ENCODE measurements around the gene EVI5L. TPM values are rescaled to one million over a fixed set of nuclear protein-coding genes. Genes with fewer than 3 reads are reported as not detected.
A peak's percentile ranks its signal among the peaks of the same experiment; 100 is the strongest.

Gene EVI5L
- total and polyA plus RNA-seq, 2 of the 8 experiments (the other 6 are each of a cell fraction or from before 2014, with no cell fraction given): 7.2 to 11.0 TPM

GRCh38 chr19:7908742-7909461, 78.9 kb downstream of the EVI5L start (continued):
- TF ChIP-seq, protein P1, sequence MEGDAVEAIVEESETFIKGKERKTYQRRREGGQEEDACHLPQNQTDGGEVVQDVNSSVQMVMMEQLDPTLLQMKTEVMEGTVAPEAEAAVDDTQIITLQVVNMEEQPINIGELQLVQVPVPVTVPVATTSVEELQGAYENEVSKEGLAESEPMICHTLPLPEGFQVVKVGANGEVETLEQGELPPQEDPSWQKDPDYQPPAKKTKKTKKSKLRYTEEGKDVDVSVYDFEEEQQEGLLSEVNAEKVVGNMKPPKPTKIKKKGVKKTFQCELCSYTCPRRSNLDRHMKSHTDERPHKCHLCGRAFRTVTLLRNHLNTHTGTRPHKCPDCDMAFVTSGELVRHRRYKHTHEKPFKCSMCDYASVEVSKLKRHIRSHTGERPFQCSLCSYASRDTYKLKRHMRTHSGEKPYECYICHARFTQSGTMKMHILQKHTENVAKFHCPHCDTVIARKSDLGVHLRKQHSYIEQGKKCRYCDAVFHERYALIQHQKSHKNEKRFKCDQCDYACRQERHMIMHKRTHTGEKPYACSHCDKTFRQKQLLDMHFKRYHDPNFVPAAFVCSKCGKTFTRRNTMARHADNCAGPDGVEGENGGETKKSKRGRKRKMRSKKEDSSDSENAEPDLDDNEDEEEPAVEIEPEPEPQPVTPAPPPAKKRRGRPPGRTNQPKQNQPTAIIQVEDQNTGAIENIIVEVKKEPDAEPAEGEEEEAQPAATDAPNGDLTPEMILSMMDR (IDR thresholded peaks at IDR 0.05; ENCODE audit: control extremely low read depth in 1 of 3, insufficient read depth in 1 of 3, low read depth in 1 of 3, low read length in 3 of 3): peak; percentile 30 to 44 (median 32)
- TF ChIP-seq, protein P2, sequence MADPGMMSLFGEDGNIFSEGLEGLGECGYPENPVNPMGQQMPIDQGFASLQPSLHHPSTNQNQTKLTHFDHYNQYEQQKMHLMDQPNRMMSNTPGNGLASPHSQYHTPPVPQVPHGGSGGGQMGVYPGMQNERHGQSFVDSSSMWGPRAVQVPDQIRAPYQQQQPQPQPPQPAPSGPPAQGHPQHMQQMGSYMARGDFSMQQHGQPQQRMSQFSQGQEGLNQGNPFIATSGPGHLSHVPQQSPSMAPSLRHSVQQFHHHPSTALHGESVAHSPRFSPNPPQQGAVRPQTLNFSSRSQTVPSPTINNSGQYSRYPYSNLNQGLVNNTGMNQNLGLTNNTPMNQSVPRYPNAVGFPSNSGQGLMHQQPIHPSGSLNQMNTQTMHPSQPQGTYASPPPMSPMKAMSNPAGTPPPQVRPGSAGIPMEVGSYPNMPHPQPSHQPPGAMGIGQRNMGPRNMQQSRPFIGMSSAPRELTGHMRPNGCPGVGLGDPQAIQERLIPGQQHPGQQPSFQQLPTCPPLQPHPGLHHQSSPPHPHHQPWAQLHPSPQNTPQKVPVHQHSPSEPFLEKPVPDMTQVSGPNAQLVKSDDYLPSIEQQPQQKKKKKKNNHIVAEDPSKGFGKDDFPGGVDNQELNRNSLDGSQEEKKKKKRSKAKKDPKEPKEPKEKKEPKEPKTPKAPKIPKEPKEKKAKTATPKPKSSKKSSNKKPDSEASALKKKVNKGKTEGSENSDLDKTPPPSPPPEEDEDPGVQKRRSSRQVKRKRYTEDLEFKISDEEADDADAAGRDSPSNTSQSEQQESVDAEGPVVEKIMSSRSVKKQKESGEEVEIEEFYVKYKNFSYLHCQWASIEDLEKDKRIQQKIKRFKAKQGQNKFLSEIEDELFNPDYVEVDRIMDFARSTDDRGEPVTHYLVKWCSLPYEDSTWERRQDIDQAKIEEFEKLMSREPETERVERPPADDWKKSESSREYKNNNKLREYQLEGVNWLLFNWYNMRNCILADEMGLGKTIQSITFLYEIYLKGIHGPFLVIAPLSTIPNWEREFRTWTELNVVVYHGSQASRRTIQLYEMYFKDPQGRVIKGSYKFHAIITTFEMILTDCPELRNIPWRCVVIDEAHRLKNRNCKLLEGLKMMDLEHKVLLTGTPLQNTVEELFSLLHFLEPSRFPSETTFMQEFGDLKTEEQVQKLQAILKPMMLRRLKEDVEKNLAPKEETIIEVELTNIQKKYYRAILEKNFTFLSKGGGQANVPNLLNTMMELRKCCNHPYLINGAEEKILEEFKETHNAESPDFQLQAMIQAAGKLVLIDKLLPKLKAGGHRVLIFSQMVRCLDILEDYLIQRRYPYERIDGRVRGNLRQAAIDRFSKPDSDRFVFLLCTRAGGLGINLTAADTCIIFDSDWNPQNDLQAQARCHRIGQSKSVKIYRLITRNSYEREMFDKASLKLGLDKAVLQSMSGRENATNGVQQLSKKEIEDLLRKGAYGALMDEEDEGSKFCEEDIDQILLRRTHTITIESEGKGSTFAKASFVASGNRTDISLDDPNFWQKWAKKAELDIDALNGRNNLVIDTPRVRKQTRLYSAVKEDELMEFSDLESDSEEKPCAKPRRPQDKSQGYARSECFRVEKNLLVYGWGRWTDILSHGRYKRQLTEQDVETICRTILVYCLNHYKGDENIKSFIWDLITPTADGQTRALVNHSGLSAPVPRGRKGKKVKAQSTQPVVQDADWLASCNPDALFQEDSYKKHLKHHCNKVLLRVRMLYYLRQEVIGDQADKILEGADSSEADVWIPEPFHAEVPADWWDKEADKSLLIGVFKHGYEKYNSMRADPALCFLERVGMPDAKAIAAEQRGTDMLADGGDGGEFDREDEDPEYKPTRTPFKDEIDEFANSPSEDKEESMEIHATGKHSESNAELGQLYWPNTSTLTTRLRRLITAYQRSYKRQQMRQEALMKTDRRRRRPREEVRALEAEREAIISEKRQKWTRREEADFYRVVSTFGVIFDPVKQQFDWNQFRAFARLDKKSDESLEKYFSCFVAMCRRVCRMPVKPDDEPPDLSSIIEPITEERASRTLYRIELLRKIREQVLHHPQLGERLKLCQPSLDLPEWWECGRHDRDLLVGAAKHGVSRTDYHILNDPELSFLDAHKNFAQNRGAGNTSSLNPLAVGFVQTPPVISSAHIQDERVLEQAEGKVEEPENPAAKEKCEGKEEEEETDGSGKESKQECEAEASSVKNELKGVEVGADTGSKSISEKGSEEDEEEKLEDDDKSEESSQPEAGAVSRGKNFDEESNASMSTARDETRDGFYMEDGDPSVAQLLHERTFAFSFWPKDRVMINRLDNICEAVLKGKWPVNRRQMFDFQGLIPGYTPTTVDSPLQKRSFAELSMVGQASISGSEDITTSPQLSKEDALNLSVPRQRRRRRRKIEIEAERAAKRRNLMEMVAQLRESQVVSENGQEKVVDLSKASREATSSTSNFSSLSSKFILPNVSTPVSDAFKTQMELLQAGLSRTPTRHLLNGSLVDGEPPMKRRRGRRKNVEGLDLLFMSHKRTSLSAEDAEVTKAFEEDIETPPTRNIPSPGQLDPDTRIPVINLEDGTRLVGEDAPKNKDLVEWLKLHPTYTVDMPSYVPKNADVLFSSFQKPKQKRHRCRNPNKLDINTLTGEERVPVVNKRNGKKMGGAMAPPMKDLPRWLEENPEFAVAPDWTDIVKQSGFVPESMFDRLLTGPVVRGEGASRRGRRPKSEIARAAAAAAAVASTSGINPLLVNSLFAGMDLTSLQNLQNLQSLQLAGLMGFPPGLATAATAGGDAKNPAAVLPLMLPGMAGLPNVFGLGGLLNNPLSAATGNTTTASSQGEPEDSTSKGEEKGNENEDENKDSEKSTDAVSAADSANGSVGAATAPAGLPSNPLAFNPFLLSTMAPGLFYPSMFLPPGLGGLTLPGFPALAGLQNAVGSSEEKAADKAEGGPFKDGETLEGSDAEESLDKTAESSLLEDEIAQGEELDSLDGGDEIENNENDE (IDR thresholded peaks at IDR 0.05; ENCODE audit: insufficient replicate concordance, low read length): no peak
- TF ChIP-seq ASH2L (IDR thresholded peaks at IDR 0.05; ENCODE audit: low read length) (no peak), CBX5 (IDR thresholded peaks at IDR 0.05; ENCODE audit: low read depth, low read length) (no peak), CBX8 (IDR thresholded peaks at IDR 0.05; ENCODE audit: borderline replicate concordance, low read depth, low read length) (no peak), GTF2F1 (IDR thresholded peaks at IDR 0.05; ENCODE audit: borderline replicate concordance, low read depth, low read length) (no peak), TEAD4 (IDR thresholded peaks at IDR 0.05; ENCODE audit: low read depth, low read length) (no peak)
